Measurements from ENCODE around the gene NNMT. TPM values are rescaled to one million over a fixed set of nuclear protein-coding genes. Genes with fewer than 3 reads are reported as not detected.
A peak's percentile ranks its signal among the peaks of the same experiment; 100 is the strongest.

Gene NNMT
- polyA plus RNA-seq, 2 donors = 23.5 to 69.1 TPM

GRCh38 chr11:114290503-114291235, 5.5 kb upstream of the NNMT start:
- H3K9me3 ChIP-seq (ENCODE audit: control insufficient read depth in 2 of 2, insufficient read depth in 1 of 2, low read depth in 1 of 2, low read length in 1 of 2) = no peaks in the 10 kb centered on the region
- H3K27me3 ChIP-seq (ENCODE audit: control insufficient read depth in 1 of 2, insufficient read depth in 2 of 2, low read length in 2 of 2) = no peaks in the 10 kb centered on the region
- no peak overlapping the region for H3K4me3 ChIP-seq (ENCODE audit: low read depth in 1 of 2, low read length in 2 of 2)
- WGBS, 2 donors = 74 to 85% methylated on average over 2 of the region's 2 CpGs
- no peak overlapping the region for H3K27ac ChIP-seq (ENCODE audit: low read depth in 2 of 2, low read length in 1 of 2)
- peaks cover 0 to 5% of the 10 kb centered on the region in 2 donors for H3K4me1 ChIP-seq (ENCODE audit: control insufficient read depth in 2 of 2, insufficient read depth in 2 of 2, low read length in 1 of 2)
- no peaks in the 10 kb centered on the region for H3K36me3 ChIP-seq (ENCODE audit: control insufficient read depth in 2 of 2, insufficient read depth in 2 of 2, low read length in 1 of 2)

GRCh38 chr11:114291381-114291780, 4.8 kb upstream of the NNMT start:
- Histone ChIP-seq H3K4me3 (ENCODE audit: low read depth in 1 of 2, low read length in 2 of 2) (no peak overlapping the region), H3K27ac (ENCODE audit: low read depth in 2 of 2, low read length in 1 of 2) (peak overlapping the region in 1 of 2 donors; percentile 55), H3K27me3 (ENCODE audit: control insufficient read depth in 1 of 2, insufficient read depth in 2 of 2, low read length in 2 of 2) (no peaks in the 10 kb centered on the region), H3K9me3 (ENCODE audit: control insufficient read depth in 2 of 2, insufficient read depth in 1 of 2, low read depth in 1 of 2, low read length in 1 of 2) (no peaks in the 10 kb centered on the region), H3K36me3 (ENCODE audit: control insufficient read depth in 2 of 2, insufficient read depth in 2 of 2, low read length in 1 of 2) (no peaks in the 10 kb centered on the region), H3K4me1 (ENCODE audit: control insufficient read depth in 2 of 2, insufficient read depth in 2 of 2, low read length in 1 of 2) (peaks cover 0 to 5% of the 10 kb centered on the region in 2 donors)
- 69 to 78% methylated on average over 5 of the region's 5 CpGs for WGBS, 2 donors

- Histone ChIP-seq H3K4me1 (ENCODE audit: control insufficient read depth in 2 of 2, insufficient read depth in 2 of 2, low read length in 1 of 2) (peaks cover 0 to 5% of the 10 kb centered on the region in 2 donors), H3K4me3 (ENCODE audit: low read depth in 1 of 2, low read length in 2 of 2) (no peak overlapping the region), H3K27me3 (ENCODE audit: control insufficient read depth in 1 of 2, insufficient read depth in 2 of 2, low read length in 2 of 2) (no peaks in the 10 kb centered on the region), H3K9me3 (ENCODE audit: control insufficient read depth in 2 of 2, insufficient read depth in 1 of 2, low read depth in 1 of 2, low read length in 1 of 2) (no peaks in the 10 kb centered on the region), H3K36me3 (ENCODE audit: control insufficient read depth in 2 of 2, insufficient read depth in 2 of 2, low read length in 1 of 2) (no peaks in the 10 kb centered on the region), H3K27ac (ENCODE audit: low read depth in 2 of 2, low read length in 1 of 2) (no peak overlapping the region)
- 30% methylated on average over 4 of the region's 4 CpGs for WGBS, 2 donors
These were observed 4.1 kb upstream of the NNMT start for GRCh38 chr11:114291842-114292680.

GRCh38 chr11:114293201-114293711, 2.9 kb upstream of the NNMT start:
- no peaks in the 10 kb centered on the region for H3K27me3 ChIP-seq (ENCODE audit: control insufficient read depth in 1 of 2, insufficient read depth in 2 of 2, low read length in 2 of 2)
- WGBS, 2 donors = 61 to 63% methylated on average over 1 of the region's 1 CpG
- no peaks in the 10 kb centered on the region for H3K9me3 ChIP-seq (ENCODE audit: control insufficient read depth in 2 of 2, insufficient read depth in 1 of 2, low read depth in 1 of 2, low read length in 1 of 2)
- peaks cover 0 to 5% of the 10 kb centered on the region in 2 donors for H3K4me1 ChIP-seq (ENCODE audit: control insufficient read depth in 2 of 2, insufficient read depth in 2 of 2, low read length in 1 of 2)
- H3K4me3 ChIP-seq (ENCODE audit: low read depth in 1 of 2, low read length in 2 of 2) = no peak overlapping the region
- no peaks in the 10 kb centered on the region for H3K36me3 ChIP-seq (ENCODE audit: control insufficient read depth in 2 of 2, insufficient read depth in 2 of 2, low read length in 1 of 2)
- H3K27ac ChIP-seq (ENCODE audit: low read depth in 2 of 2, low read length in 1 of 2) = peak overlapping the region; percentile 13 to 30

GRCh38 chr11:114296605-114297372, 590 bp downstream of the NNMT start:
- Histone ChIP-seq H3K36me3 (ENCODE audit: control insufficient read depth in 2 of 2, insufficient read depth in 2 of 2, low read length in 1 of 2) (no peaks in the 10 kb centered on the region), H3K27ac (ENCODE audit: low read depth in 2 of 2, low read length in 1 of 2) (peak overlapping the region in 1 of 2 donors; percentile 78), H3K9me3 (ENCODE audit: control insufficient read depth in 2 of 2, insufficient read depth in 1 of 2, low read depth in 1 of 2, low read length in 1 of 2) (no peaks in the 10 kb centered on the region), H3K4me3 (ENCODE audit: low read depth in 1 of 2, low read length in 2 of 2) (peak overlapping the region; percentile 8 to 23), H3K27me3 (ENCODE audit: control insufficient read depth in 1 of 2, insufficient read depth in 2 of 2, low read length in 2 of 2) (no peaks in the 10 kb centered on the region), H3K4me1 (ENCODE audit: control insufficient read depth in 2 of 2, insufficient read depth in 2 of 2, low read length in 1 of 2) (peaks cover 0 to 5% of the 10 kb centered on the region in 2 donors)
- WGBS, 2 donors = 53 to 58% methylated on average over 7 of the region's 7 CpGs

GRCh38 chr11:114297806-114298709, 1.9 kb downstream of the NNMT start:
- H3K36me3 ChIP-seq (ENCODE audit: control insufficient read depth in 2 of 2, insufficient read depth in 2 of 2, low read length in 1 of 2) = no peaks in the 10 kb centered on the region
- peak overlapping the region; percentile 5 to 29 for H3K27ac ChIP-seq (ENCODE audit: low read depth in 2 of 2, low read length in 1 of 2)
- 81 to 86% methylated on average over 8 of the region's 8 CpGs for WGBS, 2 donors
- peaks cover 0 to 5% of the 10 kb centered on the region in 2 donors for H3K4me1 ChIP-seq (ENCODE audit: control insufficient read depth in 2 of 2, insufficient read depth in 2 of 2, low read length in 1 of 2)
- H3K9me3 ChIP-seq (ENCODE audit: control insufficient read depth in 2 of 2, insufficient read depth in 1 of 2, low read depth in 1 of 2, low read length in 1 of 2) = no peaks in the 10 kb centered on the region
- no peaks in the 10 kb centered on the region for H3K27me3 ChIP-seq (ENCODE audit: control insufficient read depth in 1 of 2, insufficient read depth in 2 of 2, low read length in 2 of 2)
- peak overlapping the region; percentile 2 to 29 for H3K4me3 ChIP-seq (ENCODE audit: low read depth in 1 of 2, low read length in 2 of 2)

GRCh38 chr11:114298710-114299109, 2.5 kb downstream of the NNMT start:
- H3K27ac ChIP-seq (ENCODE audit: low read depth in 2 of 2, low read length in 1 of 2) = no peak overlapping the region
- no peaks in the 10 kb centered on the region for H3K36me3 ChIP-seq (ENCODE audit: control insufficient read depth in 2 of 2, insufficient read depth in 2 of 2, low read length in 1 of 2)
- 72 to 78% methylated on average over 2 of the region's 2 CpGs for whole genome bisulfite sequencing, 2 donors
- peak overlapping the region in 1 of 2 donors; percentile 29 for H3K4me3 ChIP-seq (ENCODE audit: low read depth in 1 of 2, low read length in 2 of 2)
- peaks cover 0 to 5% of the 10 kb centered on the region in 2 donors for H3K4me1 ChIP-seq (ENCODE audit: control insufficient read depth in 2 of 2, insufficient read depth in 2 of 2, low read length in 1 of 2)
- no peaks in the 10 kb centered on the region for H3K9me3 ChIP-seq (ENCODE audit: control insufficient read depth in 2 of 2, insufficient read depth in 1 of 2, low read depth in 1 of 2, low read length in 1 of 2)
- no peaks in the 10 kb centered on the region for H3K27me3 ChIP-seq (ENCODE audit: control insufficient read depth in 1 of 2, insufficient read depth in 2 of 2, low read length in 2 of 2)

GRCh38 chr11:114301088-114301487, 4.9 kb downstream of the NNMT start:
- H3K4me1 ChIP-seq (ENCODE audit: control insufficient read depth in 2 of 2, insufficient read depth in 2 of 2, low read length in 1 of 2) = peaks cover 0 to 2% of the 10 kb centered on the region in 2 donors
- WGBS, 2 donors = 81 to 89% methylated on average over 4 of the region's 4 CpGs
- no peak overlapping the region for H3K27ac ChIP-seq (ENCODE audit: low read depth in 2 of 2, low read length in 1 of 2)
- H3K36me3 ChIP-seq (ENCODE audit: control insufficient read depth in 2 of 2, insufficient read depth in 2 of 2, low read length in 1 of 2) = no peaks in the 10 kb centered on the region
- peak overlapping the region in 1 of 2 donors; percentile 26 for H3K4me3 ChIP-seq (ENCODE audit: low read depth in 1 of 2, low read length in 2 of 2)
- no peaks in the 10 kb centered on the region for H3K9me3 ChIP-seq (ENCODE audit: control insufficient read depth in 2 of 2, insufficient read depth in 1 of 2, low read depth in 1 of 2, low read length in 1 of 2)
- no peaks in the 10 kb centered on the region for H3K27me3 ChIP-seq (ENCODE audit: control insufficient read depth in 1 of 2, insufficient read depth in 2 of 2, low read length in 2 of 2)

Data from esophagus (tissue), 2 donors.